Astrocyte of the cerebellum (primary cell): ENCODE measurements around the gene TSSK3.
"Not testable (repeated sequence)": the region's sequence is repeated elsewhere in the genome, so short reads cannot be mapped to it uniquely, and the experiment has no call there.

Experiments used
- DNase-seq: peaks from one replicate; pipeline ENCODE4 v3.0.0-alpha.2; 2011; ENCODE audit warnings: low read depth
- H3K4me3 ChIP-seq: 2 replicates; pipeline ENCODE4 v1.5.1; 2011; ENCODE audit warnings: mild to moderate bottlenecking, low read depth, low read length, moderate library complexity
- CTCF ChIP-seq: IDR thresholded peaks from 2 replicates; pipeline ENCODE4 v1.5.1; 2012; ENCODE audit warnings: low read length, low read depth, moderate library complexity, mild to moderate bottlenecking; ENCODE audit errors: missing control alignments
- in situ Hi-C: cut with HindIII; loops from 2 replicates; pipeline ENCODE4 v1.10.0; 2017; ENCODE audit warnings: low sequenced_read_pairs

TSSK3 gene

GRCh38 chr1:32392325-32392724 lies 30.0 kb downstream of the TSSK3 start:
- H3K4me3 ChIP-seq, result no peak overlapping the region
- in situ Hi-C loops, result loop anchor here (5.0 kb wide), 1 partner anchor 105 kb away; no protein-coding TSS in a partner anchor
- no peak for TF ChIP-seq CTCF
- DNase-seq, result no peak

GRCh38 chr1:32393136-32393535 lies 30.8 kb downstream of the TSSK3 start:
- peak overlapping the region; percentile 79 for H3K4me3 ChIP-seq
- in situ Hi-C loops, result loop anchor here (5.0 kb wide), 1 partner anchor 104 kb away; no protein-coding TSS in a partner anchor
- no peak for TF ChIP-seq CTCF
- no peak for DNase-seq

GRCh38 chr1:32393832-32394140 lies 31.4 kb downstream of the TSSK3 start:
- TF ChIP-seq CTCF, result no peak
- in situ Hi-C loops, result loop anchor here (5.0 kb wide), 1 partner anchor 104 kb away; no protein-coding TSS in a partner anchor
- H3K4me3 ChIP-seq, result peak overlapping the region; percentile 79
- no peak for DNase-seq

GRCh38 chr1:32394141-32394889 lies 32.0 kb downstream of the TSSK3 start, which contains the start of gene BSDC1:
Gene BSDC1 (minus strand): TSS chr1:32394441. CDS start chr1:32394414, 27 bp downstream.
- DNase-seq, result peak; percentile 88
- H3K4me3 ChIP-seq, result peak within 1 kb of the TSS; percentile 79
- in situ Hi-C loops, result loop anchor here (5.0 kb wide), 1 partner anchor 103 kb away; no protein-coding TSS in a partner anchor
- TF ChIP-seq CTCF, result no peak

- no peak for DNase-seq
- H3K4me3 ChIP-seq, result peak overlapping the region; percentile 79
- TF ChIP-seq CTCF, result no peak
- in situ Hi-C loops, result loop anchor here (5.0 kb wide), 1 partner anchor 102 kb away; no protein-coding TSS in a partner anchor
Measured at GRCh38 chr1:32394890-32395432, 32.6 kb downstream of the TSSK3 start.

- in situ Hi-C loops, DNase-seq, H3K4me3 ChIP-seq: not testable (repeated sequence)
Measured at GRCh38 chr1:32396524-32396923, 34.2 kb downstream of the TSSK3 start.

GRCh38 chr1:32398401-32398800 lies 36.1 kb downstream of the TSSK3 start:
- H3K4me3 ChIP-seq, result no peak overlapping the region
- no peak for TF ChIP-seq CTCF
- in situ Hi-C loops, result no loop called here
- DNase-seq, result no peak
